Activated CD4-positive, CD25-positive, alpha-beta regulatory T cell treated with anti-CD3 and anti-CD28 coated beads, Interleukin-2, amount 50 U/mL, for 16 hours (primary cell): ENCODE data around the gene WDFY4.

ENCODE experiments used
- DNase-seq: peaks from one replicate; pipeline ENCODE4 v3.0.0-alpha.2; 2020; ENCODE audit warnings: low read depth, low spot score

The WDFY4 gene

DNA sequence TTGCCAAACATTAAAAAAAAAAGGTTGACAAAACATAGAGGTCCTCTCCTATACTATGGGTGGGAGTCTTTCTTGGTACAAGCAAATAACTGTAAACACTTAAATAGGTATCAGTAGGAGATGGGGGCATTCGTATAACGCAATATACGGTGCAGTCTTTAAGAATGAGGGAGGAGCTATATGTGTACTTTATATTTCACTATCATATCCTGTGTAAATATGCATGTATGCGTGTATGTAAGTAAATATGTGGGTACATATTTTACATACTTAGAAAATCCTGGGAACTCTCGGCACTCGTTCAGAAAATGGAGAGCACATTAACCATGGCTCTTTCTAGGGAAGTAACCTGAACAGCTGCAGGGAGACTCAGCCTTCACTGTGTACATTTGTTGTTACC lies 337.0 kb downstream of the WDFY4 start:
- DNase-seq: no peak

DNA sequence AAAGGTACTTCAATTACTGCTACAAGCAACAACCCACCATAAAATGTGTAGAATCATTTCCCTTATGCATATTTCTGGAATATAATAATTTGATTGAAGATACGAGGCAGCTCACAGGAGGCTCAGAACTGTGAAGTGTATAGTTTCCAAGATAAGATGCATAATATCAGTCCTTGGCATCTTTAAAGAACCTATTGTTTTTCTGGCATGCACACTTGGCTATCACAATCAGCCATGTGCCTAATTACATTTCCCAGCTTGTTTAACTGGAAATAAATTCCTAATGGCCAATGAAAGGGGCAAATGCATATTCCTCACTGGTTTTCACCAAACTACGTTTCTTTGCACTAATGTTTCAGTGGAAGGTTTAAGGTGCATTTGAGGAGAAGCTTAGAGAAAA lies 338.4 kb downstream of the WDFY4 start:
- no peak for DNase-seq

DNA sequence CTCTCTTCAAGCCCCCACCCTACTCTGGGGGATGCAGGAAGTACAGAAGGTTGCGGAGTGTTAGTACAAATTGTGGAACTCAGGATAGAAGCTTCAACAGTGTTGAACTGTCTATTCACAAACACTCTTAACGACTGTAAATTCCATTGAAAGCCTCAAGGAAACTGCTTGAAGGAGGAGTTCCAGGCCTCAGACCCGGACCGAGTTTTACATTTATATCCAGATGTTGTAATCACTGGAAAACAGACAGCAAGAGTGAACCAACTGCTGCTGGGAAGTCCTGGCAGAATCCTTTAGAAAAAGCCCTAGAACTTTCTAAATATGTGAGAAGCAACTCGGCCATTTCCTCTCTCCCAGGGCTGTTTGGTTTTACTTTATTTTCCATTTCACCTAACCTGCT lies 339.1 kb downstream of the WDFY4 start:
- DNase-seq: no peak

DNA sequence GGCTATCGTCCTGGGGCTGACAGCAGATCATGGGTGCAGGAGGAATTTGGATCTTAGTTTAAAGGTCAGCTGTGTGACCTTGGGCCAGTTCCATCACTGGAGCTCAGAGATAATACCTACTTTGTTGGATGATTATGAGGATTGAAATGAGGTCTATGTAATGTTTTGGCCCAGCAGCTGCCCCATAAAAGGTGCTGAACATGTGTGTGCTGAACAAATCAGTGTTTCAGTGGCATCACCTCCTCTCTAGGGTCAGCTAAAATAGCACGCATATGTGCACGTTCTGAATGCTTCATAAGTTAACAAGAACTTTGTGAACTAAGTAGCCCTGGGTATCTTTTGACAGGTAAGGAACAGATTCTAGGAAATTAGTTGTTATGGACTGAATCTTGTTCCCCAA lies 339.8 kb downstream of the WDFY4 start:
- DNase-seq: no peak

DNA sequence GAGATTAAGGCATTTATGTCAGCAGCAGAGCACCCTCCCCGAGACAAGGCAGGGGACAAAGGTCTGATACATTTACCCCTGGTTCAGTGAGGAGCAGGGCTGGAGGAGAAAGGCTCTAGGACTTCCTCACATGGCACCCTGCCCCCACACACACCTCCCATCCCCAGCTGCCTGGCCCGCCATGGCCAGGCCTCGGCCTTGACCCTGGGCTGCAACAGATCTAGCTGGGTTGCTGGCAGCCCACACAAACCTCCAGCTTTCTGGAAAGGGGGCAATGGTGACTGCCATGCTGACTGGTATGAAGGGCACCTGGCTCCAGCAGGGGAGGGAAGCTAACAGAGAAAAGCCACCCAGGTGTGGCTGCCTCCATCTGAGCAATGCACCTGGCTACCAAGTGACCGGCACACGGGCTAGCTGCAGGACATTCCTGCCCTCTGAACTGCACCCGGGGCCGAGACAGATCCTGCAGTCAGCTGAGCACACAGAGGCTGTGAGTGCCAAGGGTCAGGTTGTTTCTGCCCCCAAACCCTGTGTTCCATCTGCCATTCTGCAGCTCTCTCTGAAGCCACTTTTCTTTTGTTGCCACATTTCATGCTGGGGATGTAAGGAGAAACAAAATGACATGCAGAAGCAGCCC lies 340.8 kb downstream of the WDFY4 start:
- DNase-seq: no peak

DNA sequence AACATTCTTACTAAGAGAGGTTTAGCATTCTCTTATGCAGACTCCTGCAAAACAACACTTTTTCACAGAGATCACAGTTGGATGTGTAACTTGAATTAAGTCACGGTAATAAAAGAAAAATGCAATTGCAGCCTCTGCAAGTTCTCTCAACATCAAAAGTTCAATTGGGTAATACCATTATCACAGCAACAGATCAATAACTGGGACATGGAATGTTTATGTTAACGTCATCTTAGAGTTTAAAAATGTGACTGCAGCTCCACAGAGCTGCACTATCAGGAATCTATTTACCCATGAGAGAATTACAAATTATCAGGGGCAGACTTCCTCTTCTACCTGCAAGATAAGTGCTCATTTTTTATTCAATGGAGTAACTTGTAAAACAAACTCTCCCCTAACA lies 344.0 kb downstream of the WDFY4 start:
- DNase-seq: no peak

DNA sequence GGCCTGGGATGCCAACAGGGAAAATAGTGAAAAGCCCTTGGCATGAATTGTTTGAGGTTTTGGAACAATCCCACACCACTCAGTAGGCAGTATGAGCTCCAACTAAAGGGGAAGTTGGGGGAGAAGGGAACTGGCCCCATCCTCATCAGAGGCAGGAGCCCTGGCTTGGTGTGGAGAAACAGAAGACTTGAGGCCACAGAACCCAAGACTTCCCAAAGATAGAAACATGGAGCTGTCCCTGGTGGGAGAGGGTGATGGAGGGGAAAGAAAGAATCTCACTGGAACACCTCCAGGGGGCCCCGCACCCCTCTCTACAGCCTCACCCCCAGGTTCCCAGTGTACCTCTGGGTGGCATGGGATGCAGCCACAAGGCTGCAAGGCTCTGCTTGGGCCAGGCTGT lies 345.0 kb downstream of the WDFY4 start:
- no peak for DNase-seq
